ENCODE data around the gene TMEM161A. TPM values are rescaled to one million over a fixed set of nuclear protein-coding genes. Genes with fewer than 3 reads are reported as not detected.

TMEM161A gene
- total and polyA plus RNA-seq, 4 donors = 9.6 to 36.8 (median 24.2) TPM

Other genes starting within 250 kb of the TMEM161A start
- 10 to 100 TPM; 22.5 to 32.8 TPM for gene CERS1, start 242.3 kb downstream of the TMEM161A start, total RNA-seq
- gene CERS1, start 242.3 kb downstream of the TMEM161A start, polyA plus RNA-seq (ENCODE audit: insufficient read length in 2 of 2) = 100 to 1,000 TPM; 121 to 141 TPM
- 100 to 1,000 TPM in 1 of 2 donors, 10 to 100 TPM in 1; 77.2 to 181 TPM for gene COPE, start 219.1 kb downstream of the TMEM161A start, total RNA-seq
- gene COPE, start 219.1 kb downstream of the TMEM161A start, polyA plus RNA-seq (ENCODE audit: insufficient read length in 2 of 2) = 100 to 1,000 TPM; 174 to 188 TPM
- 10 to 100 TPM; 34.6 to 63.6 TPM for gene DDX49, start 218.8 kb downstream of the TMEM161A start, total RNA-seq
- 10 to 100 TPM; 79.0 to 81.8 TPM for gene DDX49, start 218.8 kb downstream of the TMEM161A start, polyA plus RNA-seq (ENCODE audit: insufficient read length in 2 of 2)
- 10 to 100 TPM in 1 of 2 donors, 1 to 10 TPM in 1; 9.9 to 32.5 TPM for gene HOMER3, start 197.3 kb downstream of the TMEM161A start, total RNA-seq
- gene HOMER3, start 197.3 kb downstream of the TMEM161A start, polyA plus RNA-seq (ENCODE audit: insufficient read length in 2 of 2) = 10 to 100 TPM; 37.6 to 39.2 TPM
- 10 to 100 TPM; 76.8 to 83.2 TPM for gene SUGP2, start 105.0 kb downstream of the TMEM161A start, total RNA-seq
- 100 to 1,000 TPM; 176 to 198 TPM for gene SUGP2, start 105.0 kb downstream of the TMEM161A start, polyA plus RNA-seq (ENCODE audit: insufficient read length in 2 of 2)
- gene ARMC6, start 104.9 kb downstream of the TMEM161A start, total RNA-seq = 10 to 100 TPM; 28.0 to 29.3 TPM
- 10 to 100 TPM; 42.8 to 49.0 TPM for gene ARMC6, start 104.9 kb downstream of the TMEM161A start, polyA plus RNA-seq (ENCODE audit: insufficient read length in 2 of 2)
- gene SLC25A42, start 74.5 kb downstream of the TMEM161A start, total RNA-seq = 1 to 10 TPM; 7.6 to 9.9 TPM
- gene SLC25A42, start 74.5 kb downstream of the TMEM161A start, polyA plus RNA-seq (ENCODE audit: insufficient read length in 2 of 2) = 10 to 100 TPM; 19.8 to 25.0 TPM
- under 1 TPM in 1 of 2 donors, not detected in 1; 0.88 TPM for gene MEF2B, start 31.8 kb upstream of the TMEM161A start, total RNA-seq
- 1 to 10 TPM; 1.7 to 3.5 TPM for gene MEF2B, start 31.8 kb upstream of the TMEM161A start, polyA plus RNA-seq (ENCODE audit: insufficient read length in 2 of 2)
- 10 to 100 TPM; 13.6 to 17.9 TPM for gene BORCS8, start 53.7 kb upstream of the TMEM161A start, total RNA-seq
- gene BORCS8, start 53.7 kb upstream of the TMEM161A start, polyA plus RNA-seq (ENCODE audit: insufficient read length in 2 of 2) = 10 to 100 TPM; 30.1 to 38.4 TPM
- 100 to 1,000 TPM in 1 of 2 donors, 10 to 100 TPM in 1; 28.6 to 103 TPM for gene RFXANK, start 53.8 kb upstream of the TMEM161A start, total RNA-seq
- 10 to 100 TPM; 57.2 to 58.4 TPM for gene RFXANK, start 53.8 kb upstream of the TMEM161A start, polyA plus RNA-seq (ENCODE audit: insufficient read length in 2 of 2)
- gene NR2C2AP, start 64.9 kb upstream of the TMEM161A start, total RNA-seq = 10 to 100 TPM in 1 of 2 donors, 1 to 10 TPM in 1; 8.0 to 14.4 TPM
- 10 to 100 TPM; 17.2 to 18.1 TPM for gene NR2C2AP, start 64.9 kb upstream of the TMEM161A start, polyA plus RNA-seq (ENCODE audit: insufficient read length in 2 of 2)
- 100 to 1,000 TPM; 135 to 184 TPM for gene NCAN, start 73.5 kb upstream of the TMEM161A start, total RNA-seq
- 100 to 1,000 TPM; 491 to 623 TPM for gene NCAN, start 73.5 kb upstream of the TMEM161A start, polyA plus RNA-seq (ENCODE audit: insufficient read length in 2 of 2)
- gene TM6SF2, start 134.8 kb upstream of the TMEM161A start, total RNA-seq = 1 to 10 TPM in 1 of 2 donors, under 1 TPM in 1; 0.89 to 2.8 TPM
- gene TM6SF2, start 134.8 kb upstream of the TMEM161A start, polyA plus RNA-seq (ENCODE audit: insufficient read length in 2 of 2) = 1 to 10 TPM; 1.8 to 3.2 TPM
- gene SUGP1, start 182.0 kb upstream of the TMEM161A start, total RNA-seq = 10 to 100 TPM; 35.5 to 40.3 TPM
- gene SUGP1, start 182.0 kb upstream of the TMEM161A start, polyA plus RNA-seq (ENCODE audit: insufficient read length in 2 of 2) = 10 to 100 TPM; 61.3 to 62.3 TPM
- gene MAU2, start 182.4 kb upstream of the TMEM161A start, total RNA-seq = 10 to 100 TPM; 28.0 to 41.8 TPM
- 10 to 100 TPM; 52.4 to 78.8 TPM for gene MAU2, start 182.4 kb upstream of the TMEM161A start, polyA plus RNA-seq (ENCODE audit: insufficient read length in 2 of 2)

Measured in spinal cord (tissue), 4 donors.